ENCODE data around the gene CMSS1.

The CMSS1 gene

GRCh38 chr3:99966662-99967416 lies 149.2 kb downstream of the CMSS1 start:
- H3K4me3 ChIP-seq (ENCODE audit: low read depth, low read length), result no peak overlapping the region
- TF ChIP-seq, protein P1, sequence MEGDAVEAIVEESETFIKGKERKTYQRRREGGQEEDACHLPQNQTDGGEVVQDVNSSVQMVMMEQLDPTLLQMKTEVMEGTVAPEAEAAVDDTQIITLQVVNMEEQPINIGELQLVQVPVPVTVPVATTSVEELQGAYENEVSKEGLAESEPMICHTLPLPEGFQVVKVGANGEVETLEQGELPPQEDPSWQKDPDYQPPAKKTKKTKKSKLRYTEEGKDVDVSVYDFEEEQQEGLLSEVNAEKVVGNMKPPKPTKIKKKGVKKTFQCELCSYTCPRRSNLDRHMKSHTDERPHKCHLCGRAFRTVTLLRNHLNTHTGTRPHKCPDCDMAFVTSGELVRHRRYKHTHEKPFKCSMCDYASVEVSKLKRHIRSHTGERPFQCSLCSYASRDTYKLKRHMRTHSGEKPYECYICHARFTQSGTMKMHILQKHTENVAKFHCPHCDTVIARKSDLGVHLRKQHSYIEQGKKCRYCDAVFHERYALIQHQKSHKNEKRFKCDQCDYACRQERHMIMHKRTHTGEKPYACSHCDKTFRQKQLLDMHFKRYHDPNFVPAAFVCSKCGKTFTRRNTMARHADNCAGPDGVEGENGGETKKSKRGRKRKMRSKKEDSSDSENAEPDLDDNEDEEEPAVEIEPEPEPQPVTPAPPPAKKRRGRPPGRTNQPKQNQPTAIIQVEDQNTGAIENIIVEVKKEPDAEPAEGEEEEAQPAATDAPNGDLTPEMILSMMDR (IDR thresholded peaks at IDR 0.05; ENCODE audit: low read depth, low read length, missing control alignments), result no peak
- no peak for DNase-seq (ENCODE audit: low read depth)

GRCh38 chr3:99967796-99968195 lies 150.1 kb downstream of the CMSS1 start:
- no peak overlapping the region for H3K4me3 ChIP-seq (ENCODE audit: low read depth, low read length)
- TF ChIP-seq, protein P1 (IDR thresholded peaks at IDR 0.05; ENCODE audit: low read depth, low read length, missing control alignments), result no peak
- DNase-seq (ENCODE audit: low read depth), result no peak

GRCh38 chr3:99969136-99969535 lies 151.5 kb downstream of the CMSS1 start:
- TF ChIP-seq, protein P1 (IDR thresholded peaks at IDR 0.05; ENCODE audit: low read depth, low read length, missing control alignments), result no peak
- no peak overlapping the region for H3K4me3 ChIP-seq (ENCODE audit: low read depth, low read length)
- DNase-seq (ENCODE audit: low read depth), result no peak

GRCh38 chr3:99970198-99970597 lies 152.5 kb downstream of the CMSS1 start:
- no peak overlapping the region for H3K4me3 ChIP-seq (ENCODE audit: low read depth, low read length)
- DNase-seq (ENCODE audit: low read depth), result peak; percentile 15
- TF ChIP-seq, protein P1 (IDR thresholded peaks at IDR 0.05; ENCODE audit: low read depth, low read length, missing control alignments), result no peak

DNA sequence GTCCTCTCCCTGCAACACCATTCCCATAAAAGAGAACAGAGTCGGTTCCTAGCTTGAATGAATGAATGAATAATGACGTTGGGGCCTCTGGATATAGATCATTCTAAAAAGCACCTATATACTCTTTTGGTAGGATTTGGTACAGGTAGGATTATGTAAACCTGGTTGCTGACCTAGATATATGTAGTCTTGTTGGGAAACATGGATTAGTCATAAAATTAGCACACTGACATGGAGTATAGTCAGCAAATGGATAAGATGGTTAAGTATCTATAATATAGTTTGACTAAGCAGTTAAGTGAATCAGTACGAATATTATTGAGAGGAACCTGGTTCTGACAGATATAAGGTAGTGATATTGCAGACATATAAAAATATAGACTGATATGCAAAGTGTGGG lies 154.1 kb downstream of the CMSS1 start:
- H3K4me3 ChIP-seq (ENCODE audit: low read depth, low read length), result no peak overlapping the region
- DNase-seq (ENCODE audit: low read depth), result no peak
- TF ChIP-seq, protein P1 (IDR thresholded peaks at IDR 0.05; ENCODE audit: low read depth, low read length, missing control alignments), result no peak

GRCh38 chr3:99972380-99973104 lies 154.9 kb downstream of the CMSS1 start:
- no peak overlapping the region for H3K4me3 ChIP-seq (ENCODE audit: low read depth, low read length)
- TF ChIP-seq, protein P1 (IDR thresholded peaks at IDR 0.05; ENCODE audit: low read depth, low read length, missing control alignments), result no peak
- DNase-seq (ENCODE audit: low read depth), result no peak
